Measurements from ENCODE around the gene DUSP15.
"Not testable (repeated sequence)": the region's sequence is repeated elsewhere in the genome, so short reads cannot be mapped to it uniquely, and the experiment has no call there.

The DUSP15 gene

DNA sequence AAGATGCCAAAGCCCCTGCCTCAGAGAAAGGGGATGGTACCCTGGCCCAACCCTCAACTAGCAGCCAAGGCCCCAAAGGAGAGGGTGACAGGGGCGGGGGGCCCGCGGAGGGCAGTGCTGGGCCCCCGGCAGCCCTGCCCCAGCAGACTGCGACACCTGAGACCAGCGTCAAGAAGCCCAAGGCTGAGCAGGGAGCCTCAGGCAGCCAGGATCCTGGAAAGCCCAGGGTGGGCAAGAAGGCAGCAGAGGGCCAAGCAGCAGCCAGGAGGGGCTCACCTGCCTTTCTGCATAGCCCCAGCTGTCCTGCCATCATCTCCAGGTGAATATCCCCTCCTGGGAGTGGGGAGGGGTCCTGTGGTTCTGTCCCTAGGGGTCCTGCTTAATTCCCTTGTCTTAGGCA, 50.1 kb downstream of the DUSP15 start:
- DNase-seq = no peak

DNA sequence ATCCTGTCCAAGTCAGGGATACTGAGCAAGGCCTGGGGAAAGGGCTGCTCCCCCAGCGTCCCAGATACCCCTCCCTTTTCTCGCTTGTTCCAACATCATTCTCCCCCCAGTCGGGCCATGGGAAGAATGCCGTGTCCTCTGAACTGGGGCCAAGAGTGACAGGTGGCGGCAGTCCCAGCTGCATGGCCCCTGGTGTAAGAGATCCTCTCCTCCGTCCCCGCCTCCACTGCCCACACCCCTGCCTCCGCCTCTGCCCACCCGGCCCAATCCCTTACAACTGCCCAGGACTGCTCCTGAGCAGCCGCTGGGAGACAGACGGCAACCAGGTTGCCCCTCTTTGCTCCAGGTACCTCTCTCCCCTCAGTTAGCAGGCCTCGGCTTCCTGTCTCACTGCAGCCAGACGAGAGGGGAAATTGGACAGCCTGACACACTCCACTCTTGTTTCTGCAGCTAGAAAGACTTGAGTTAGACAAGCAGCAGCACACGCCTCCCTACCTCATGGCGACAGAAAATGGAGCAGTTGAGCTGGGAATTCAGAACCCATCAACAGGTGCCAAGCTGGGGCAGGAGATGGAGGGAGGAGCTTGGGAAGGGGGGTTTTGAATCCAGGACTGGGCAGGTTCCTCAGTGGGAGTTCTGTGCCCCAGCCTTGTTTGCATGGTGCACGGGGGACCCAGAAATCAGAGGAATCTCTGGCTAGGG, 51.1 kb downstream of the DUSP15 start, which contains the start of gene MYLK2:
Gene MYLK2 (plus strand): TSS at position 274 of the 702 bp plus-strand sequence. CDS start 225 bp downstream, at position 499.
- DNase-seq = no peak

- DNase-seq = no peak
These were observed 51.9 kb downstream of the DUSP15 start for GRCh38 chr20:31818376-31818908.

GRCh38 chr20:31817461-31817860, 52.9 kb downstream of the DUSP15 start:
- no peak for DNase-seq

- no peak for DNase-seq
These were observed 54.1 kb downstream of the DUSP15 start for GRCh38 chr20:31816221-31816620.

DNA sequence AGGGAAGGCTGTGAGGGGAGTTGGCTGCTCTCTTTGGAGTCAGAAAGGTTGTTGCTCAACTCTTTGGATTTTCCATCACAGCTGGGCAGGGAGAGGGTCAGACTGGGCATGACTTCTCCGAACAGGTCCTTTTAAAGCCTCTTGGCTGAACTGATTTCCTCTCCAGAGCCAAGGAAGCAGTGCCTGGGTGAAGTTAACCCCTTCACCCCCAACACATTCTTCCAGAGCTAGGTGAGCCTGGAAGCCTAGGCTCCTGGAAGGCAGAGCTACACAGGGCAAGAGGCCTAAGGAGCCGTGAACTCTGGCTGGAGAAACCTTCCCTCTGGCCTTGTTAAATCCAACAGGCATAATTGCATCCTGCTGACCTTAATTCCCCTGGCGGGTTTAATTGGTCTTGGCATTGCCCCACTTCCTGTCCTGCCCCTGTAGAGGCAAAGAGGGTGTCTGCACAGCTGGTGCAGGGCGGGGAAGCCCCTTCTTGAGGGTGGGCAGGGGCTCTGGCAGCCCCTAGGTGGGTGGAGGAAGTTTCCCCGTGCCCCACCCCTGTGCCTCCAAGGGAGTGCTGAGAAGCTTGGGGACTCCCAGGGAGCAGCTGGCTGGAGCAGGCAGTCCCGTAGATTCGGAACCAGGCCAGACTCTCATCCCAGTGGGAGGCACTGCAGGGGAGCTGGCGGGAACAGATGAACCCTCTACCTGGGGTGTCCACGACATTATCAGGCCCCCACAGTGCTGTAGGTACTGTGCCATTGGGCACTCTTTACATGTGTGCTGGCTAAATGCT, 54.7 kb downstream of the DUSP15 start:
- DNase-seq = no peak

DNA sequence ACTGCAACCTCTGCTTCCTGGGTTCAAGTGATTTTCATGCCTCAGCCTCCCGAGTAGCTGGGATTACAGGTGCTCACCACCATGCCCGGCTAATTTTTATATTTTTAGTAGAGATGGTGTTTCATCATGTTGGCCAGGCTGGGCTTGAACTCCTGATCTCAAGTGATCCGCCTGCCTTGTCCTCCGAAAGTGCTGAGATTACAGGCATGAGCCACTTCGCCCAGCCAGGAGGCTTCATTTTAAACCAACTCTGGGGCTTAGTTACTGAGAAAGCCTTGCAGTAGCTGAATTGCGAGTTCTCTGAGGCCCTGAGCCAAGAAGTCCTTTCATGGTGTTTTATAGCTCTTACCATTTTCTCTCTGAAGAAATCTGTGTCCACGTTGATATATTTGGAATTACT, 56.2 kb downstream of the DUSP15 start:
- not testable (repeated sequence) for DNase-seq

DNA sequence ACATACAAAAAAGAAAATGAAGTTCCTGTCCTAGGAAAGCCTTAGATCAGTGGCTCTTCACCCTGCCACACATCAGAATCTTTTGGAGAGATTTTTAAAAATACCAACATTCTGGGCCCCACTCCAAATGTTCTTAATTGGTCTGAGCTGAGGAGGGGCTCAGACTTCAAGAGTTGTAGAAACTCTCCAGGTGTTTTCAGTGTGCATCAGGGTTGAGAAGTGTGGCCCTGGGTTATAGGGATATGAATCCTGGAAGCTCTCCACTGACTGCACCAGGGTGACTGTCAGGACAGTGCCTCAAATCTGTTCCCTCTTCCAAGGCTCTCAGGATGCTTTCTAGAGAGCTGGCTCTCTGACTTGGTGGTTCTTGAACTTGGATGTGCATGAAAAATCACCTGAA, 56.7 kb downstream of the DUSP15 start:
- no peak for DNase-seq

DNA sequence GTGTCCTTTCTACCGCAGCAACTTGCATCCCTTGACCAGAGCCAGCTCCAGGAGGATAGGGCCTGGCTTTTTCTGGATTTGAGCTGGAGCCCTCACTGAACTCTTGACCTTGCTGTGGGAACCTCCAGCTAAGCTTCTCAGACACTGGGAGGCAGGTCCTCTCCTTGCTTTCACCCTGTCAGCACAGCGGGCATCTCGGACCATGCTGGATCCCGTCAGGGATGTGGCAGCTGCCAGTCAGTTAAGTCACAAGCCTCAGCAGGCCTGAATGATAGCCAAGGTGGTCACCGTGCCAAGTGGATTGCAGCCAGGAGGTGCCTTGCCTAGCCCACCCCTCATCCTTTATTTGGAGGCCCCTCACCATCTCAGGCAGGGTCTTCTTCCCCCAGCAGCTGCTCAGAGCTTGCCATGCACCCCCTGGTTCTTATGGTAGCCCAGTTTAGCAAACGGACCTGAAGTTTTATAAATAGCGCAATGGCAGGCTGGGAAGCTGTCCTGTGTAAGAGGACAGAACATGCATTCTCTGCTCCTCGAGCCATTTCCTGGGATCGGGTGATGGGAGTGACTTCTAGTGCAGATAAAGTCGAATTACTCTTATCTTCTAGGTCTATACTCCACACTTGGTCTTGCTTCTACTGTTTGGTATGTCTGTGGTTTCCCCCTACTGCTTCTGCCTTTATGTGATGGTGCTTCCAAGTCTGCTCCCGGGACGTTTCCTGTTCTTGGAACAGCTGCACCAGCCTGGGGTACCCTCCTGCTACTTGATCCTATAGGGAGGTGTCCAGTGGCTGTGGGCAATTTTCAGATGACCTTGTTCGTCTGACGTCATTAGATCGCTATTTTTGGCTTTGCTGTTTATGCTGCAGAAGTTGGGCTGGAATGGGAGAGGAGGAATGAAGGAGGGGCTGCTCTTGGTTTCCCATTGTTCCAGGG, 58.3 kb downstream of the DUSP15 start:
- no peak for DNase-seq

DNA sequence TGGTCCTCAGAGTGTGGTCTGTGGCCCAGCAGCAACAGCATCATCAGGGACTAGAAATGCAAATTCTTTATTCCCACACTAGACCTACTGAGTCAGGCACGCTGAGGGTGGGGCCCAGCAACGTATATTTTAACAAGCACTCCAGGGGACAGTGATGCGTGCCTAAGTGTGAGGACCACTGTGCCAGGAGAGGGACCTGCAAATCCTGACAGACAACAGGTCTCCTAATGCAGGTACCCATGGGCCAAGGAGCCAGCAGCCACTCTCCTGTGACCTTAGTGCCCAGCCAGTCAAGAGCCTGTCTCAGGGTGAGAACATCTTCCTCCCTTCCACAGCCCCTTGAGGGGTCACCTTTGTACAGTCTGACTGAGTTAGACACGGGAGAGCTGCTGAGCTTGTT, 59.1 kb downstream of the DUSP15 start:
- DNase-seq = no peak

Measured in stimulated activated CD4-positive, alpha-beta T cell treated with anti-CD3 and anti-CD28 coated beads, Interleukin-15, amount 100 ng/mL, for 24 hours (primary cell).